Measurements from ENCODE around the gene NBDY. TPM values are rescaled to one million over a fixed set of nuclear protein-coding genes. Genes with fewer than 3 reads are reported as not detected.

The NBDY gene
- total RNA-seq, 1 donor from 2014 or later: 2.6 TPM

DNA sequence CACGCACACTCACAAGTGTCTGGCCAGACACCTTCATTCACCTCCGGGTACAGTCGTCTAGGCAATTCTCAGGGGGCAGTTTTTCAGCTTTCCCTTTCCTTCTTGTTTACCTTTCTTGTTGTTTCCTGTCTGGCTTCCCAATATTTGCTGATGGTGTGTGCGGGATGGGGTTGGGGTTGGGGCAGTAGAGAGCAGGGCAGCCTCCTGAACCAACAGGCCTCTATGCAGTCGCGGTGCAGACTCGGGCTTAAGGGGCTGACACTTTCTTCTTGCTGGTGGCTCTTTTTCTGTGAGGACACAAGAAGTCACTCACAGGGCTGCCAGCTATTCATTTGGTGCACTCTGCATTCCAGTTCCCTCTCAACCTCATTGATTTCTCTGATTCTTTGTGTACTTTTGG, 56.4 kb downstream of the NBDY start:
- FAIRE-seq (no peak), DNase-seq (ENCODE audit: low read depth) (no peak)
- Histone ChIP-seq H3K36me3 (ENCODE audit: control insufficient read depth, insufficient read depth, low read length) (peaks cover 1% of the 10 kb centered on the region), H3K4me3 (ENCODE audit: low read depth, low read length) (no peak overlapping the region), H3K27me3 (ENCODE audit: control insufficient read depth, insufficient read depth, low read length) (no peaks in the 10 kb centered on the region)
- TF ChIP-seq, protein P1, sequence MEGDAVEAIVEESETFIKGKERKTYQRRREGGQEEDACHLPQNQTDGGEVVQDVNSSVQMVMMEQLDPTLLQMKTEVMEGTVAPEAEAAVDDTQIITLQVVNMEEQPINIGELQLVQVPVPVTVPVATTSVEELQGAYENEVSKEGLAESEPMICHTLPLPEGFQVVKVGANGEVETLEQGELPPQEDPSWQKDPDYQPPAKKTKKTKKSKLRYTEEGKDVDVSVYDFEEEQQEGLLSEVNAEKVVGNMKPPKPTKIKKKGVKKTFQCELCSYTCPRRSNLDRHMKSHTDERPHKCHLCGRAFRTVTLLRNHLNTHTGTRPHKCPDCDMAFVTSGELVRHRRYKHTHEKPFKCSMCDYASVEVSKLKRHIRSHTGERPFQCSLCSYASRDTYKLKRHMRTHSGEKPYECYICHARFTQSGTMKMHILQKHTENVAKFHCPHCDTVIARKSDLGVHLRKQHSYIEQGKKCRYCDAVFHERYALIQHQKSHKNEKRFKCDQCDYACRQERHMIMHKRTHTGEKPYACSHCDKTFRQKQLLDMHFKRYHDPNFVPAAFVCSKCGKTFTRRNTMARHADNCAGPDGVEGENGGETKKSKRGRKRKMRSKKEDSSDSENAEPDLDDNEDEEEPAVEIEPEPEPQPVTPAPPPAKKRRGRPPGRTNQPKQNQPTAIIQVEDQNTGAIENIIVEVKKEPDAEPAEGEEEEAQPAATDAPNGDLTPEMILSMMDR (IDR thresholded peaks at IDR 0.05; ENCODE audit: insufficient read depth, low read length, severe bottlenecking): no peak

DNA sequence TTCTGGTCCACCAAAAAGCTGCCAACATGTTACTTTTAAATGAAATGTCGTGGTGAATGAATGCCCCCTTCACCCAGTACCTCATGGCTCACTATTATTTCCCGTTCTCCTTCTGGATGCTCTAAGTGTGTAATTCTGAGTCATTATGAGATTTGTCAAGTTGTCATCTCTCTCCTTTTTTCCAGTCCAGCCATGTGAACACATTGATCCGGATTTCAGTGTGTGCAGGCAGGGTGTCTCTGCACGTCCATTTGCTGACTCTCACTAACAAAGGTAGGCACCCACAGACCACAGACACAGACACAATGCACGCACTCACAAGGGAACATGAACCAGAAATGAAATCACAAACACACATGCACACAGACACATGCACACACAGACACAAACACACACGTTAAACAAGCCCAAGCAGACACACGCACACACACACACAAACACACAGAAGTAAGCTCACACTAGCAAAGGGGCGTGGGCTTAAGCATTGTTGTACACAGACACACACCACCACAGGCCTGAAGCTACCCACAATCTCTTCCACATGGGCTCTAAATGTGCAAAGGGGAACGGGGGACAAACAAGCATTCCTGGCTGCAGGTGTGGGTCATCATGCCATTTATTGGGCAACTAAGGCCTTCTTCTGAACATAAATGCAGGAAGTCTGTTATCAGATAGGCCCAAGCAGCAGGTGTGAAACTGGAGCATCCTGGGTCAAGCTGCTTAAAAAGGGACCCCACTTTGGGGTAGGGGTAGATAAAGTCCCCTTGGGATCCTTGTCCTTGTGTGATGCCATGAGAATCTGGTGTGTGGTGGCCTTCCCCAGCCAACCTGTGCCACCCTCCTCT, 58.1 kb downstream of the NBDY start:
- H3K4me3 ChIP-seq (ENCODE audit: low read depth, low read length): no peak overlapping the region
- TF ChIP-seq, protein P1 (IDR thresholded peaks at IDR 0.05; ENCODE audit: insufficient read depth, low read length, severe bottlenecking): no peak
- no peaks in the 10 kb centered on the region for H3K27me3 ChIP-seq (ENCODE audit: control insufficient read depth, insufficient read depth, low read length)
- FAIRE-seq (no peak), DNase-seq (ENCODE audit: low read depth) (no peak)
- peaks cover 1% of the 10 kb centered on the region for H3K36me3 ChIP-seq (ENCODE audit: control insufficient read depth, insufficient read depth, low read length)

- Histone ChIP-seq H3K36me3 (ENCODE audit: control insufficient read depth, insufficient read depth, low read length) (peaks cover 1% of the 10 kb centered on the region), H3K27me3 (ENCODE audit: control insufficient read depth, insufficient read depth, low read length) (no peaks in the 10 kb centered on the region), H3K4me3 (ENCODE audit: low read depth, low read length) (no peak overlapping the region)
- no peak for DNase-seq (ENCODE audit: low read depth)
- FAIRE-seq: peak; percentile 96
- TF ChIP-seq, protein P1 (IDR thresholded peaks at IDR 0.05; ENCODE audit: insufficient read depth, low read length, severe bottlenecking): no peak
Observed at GRCh38 chrX:56787734-56788152, 58.7 kb downstream of the NBDY start.

DNA sequence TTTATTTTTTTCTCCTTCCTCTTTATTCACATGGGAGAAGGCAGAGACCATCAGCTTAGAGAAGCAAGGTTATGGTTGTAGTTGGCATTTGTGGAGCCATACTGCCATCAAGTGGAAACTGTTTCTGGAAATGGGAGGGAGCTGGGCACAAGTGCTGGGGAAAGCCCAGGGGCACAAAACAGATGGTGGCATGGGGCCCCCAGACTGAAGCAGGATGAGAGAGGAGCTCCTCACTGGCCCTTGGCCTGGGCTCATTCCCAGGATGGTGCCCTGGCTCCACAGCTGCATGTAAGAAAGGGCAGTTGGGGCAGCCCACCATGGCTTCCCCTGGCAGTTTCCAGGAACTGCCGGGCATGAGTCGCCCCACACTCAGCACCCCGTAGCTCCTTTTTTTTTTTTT, 59.2 kb downstream of the NBDY start:
- H3K27me3 ChIP-seq (ENCODE audit: control insufficient read depth, insufficient read depth, low read length): no peaks in the 10 kb centered on the region
- TF ChIP-seq, protein P1 (IDR thresholded peaks at IDR 0.05; ENCODE audit: insufficient read depth, low read length, severe bottlenecking): no peak
- H3K4me3 ChIP-seq (ENCODE audit: low read depth, low read length): no peak overlapping the region
- DNase-seq (ENCODE audit: low read depth) (no peak), FAIRE-seq (no peak)
- H3K36me3 ChIP-seq (ENCODE audit: control insufficient read depth, insufficient read depth, low read length): peaks cover 1% of the 10 kb centered on the region

GRCh38 chrX:56788717-56789122, 59.7 kb downstream of the NBDY start:
- Histone ChIP-seq H3K36me3 (ENCODE audit: control insufficient read depth, insufficient read depth, low read length) (no peaks in the 10 kb centered on the region), H3K4me3 (ENCODE audit: low read depth, low read length) (no peak overlapping the region), H3K27me3 (ENCODE audit: control insufficient read depth, insufficient read depth, low read length) (no peaks in the 10 kb centered on the region)
- FAIRE-seq: no peak
- peak; percentile 18 for DNase-seq (ENCODE audit: low read depth)
- TF ChIP-seq, protein P1 (IDR thresholded peaks at IDR 0.05; ENCODE audit: insufficient read depth, low read length, severe bottlenecking): peak; percentile 43

Data from bronchial epithelial cell (primary cell).